GM12878 (cell line): Measurements from ENCODE around the gene TRIM63. TPM values are rescaled to one million over a fixed set of nuclear protein-coding genes. Genes with fewer than 3 reads are reported as not detected.
"Not testable (repeated sequence)": the region's sequence is repeated elsewhere in the genome, so short reads cannot be mapped to it uniquely, and the experiment has no call there.

Experiments
- ATAC-seq: fragments of 200-7000 bp; cut with Tn5 transposase; 3 replicates; pipeline ENCODE4 v1.9.1; 2020; ENCODE audit warnings: mild to moderate bottlenecking, moderate library complexity
- BruUV-seq: library from RNA; stranded (reverse); fragments of 400-500 nt; replicated peaks from 2 replicates; lab custom pipeline; 2021; lab: Mats Ljungman, UMichigan
- CTCF ChIA-PET: fragments of 300-600 bp; sonication (Branson Sonifier 250); formaldehyde crosslinking; extraction: SDS; loops from one replicate; lab custom pipeline; 2021; ENCODE audit warnings: inconsistent platforms; lab: Yijun Ruan, JAX
- POLR2A ChIA-PET: fragments of 350-600 bp; formaldehyde crosslinking; extraction: SDS; loops from one replicate; lab custom pipeline; 2021; ENCODE audit warnings: inconsistent platforms; lab: Charles Lee
- RAD21 ChIA-PET: fragments of 300-600 bp; sonication (Branson Sonifier 250); formaldehyde crosslinking; loops from one replicate; lab custom pipeline; 2023; ENCODE audit warnings: antibody characterized with exemption; ENCODE audit not compliant: unreplicated experiment; lab: Charles Lee
- SMC1A ChIA-PET: fragments of 300-600 bp; sonication (Branson Sonifier 250); formaldehyde crosslinking; loops from one replicate; lab custom pipeline; 2023; ENCODE audit not compliant: unreplicated experiment, uncharacterized antibody; lab: Charles Lee
- DNase-seq: peaks from one replicate; pipeline ENCODE4 v3.0.0-alpha.2; 2011; ENCODE audit warnings: low read depth, low spot score
- FAIRE-seq: peaks from 3 replicates; lab custom pipeline; 2011; peaks lifted over from hg19 to GRCh38; lab: Jason Lieb, UNC
- H2AFZ ChIP-seq: 2 replicates; pipeline ENCODE4 v1.6.0; 2011; ENCODE audit warnings: low read depth, low read length, control low read depth; ENCODE audit not compliant: control insufficient read depth
- H3K27ac ChIP-seq: 2 replicates; pipeline ENCODE4 v1.5.1; 2011; ENCODE audit warnings: control low read depth; ENCODE audit not compliant: control insufficient read depth, insufficient read depth
- H3K27me3 ChIP-seq, 2 experiments: replicated peaks in 1 of 2; 2 replicates each; pipeline versions ENCODE4 v1.6.0 to v1.6.1; 2011; ENCODE audit warnings: low read length in 1 of 2; ENCODE audit not compliant: control insufficient read depth in 2 of 2, insufficient read depth in 2 of 2
- H3K36me3 ChIP-seq, 2 experiments: 2 replicates each; pipeline ENCODE4 v1.5.1; 2011; ENCODE audit warnings: low read length in 1 of 2; ENCODE audit not compliant: control insufficient read depth in 2 of 2, insufficient read depth in 2 of 2
- H3K4me1 ChIP-seq: 2 replicates; pipeline ENCODE4 v1.6.1; 2011; ENCODE audit warnings: mild to moderate bottlenecking, low read length, moderate library complexity, mixed read lengths; ENCODE audit not compliant: control insufficient read depth, insufficient read depth
- H3K4me2 ChIP-seq: 2 replicates; pipeline ENCODE4 v1.6.0; 2011; ENCODE audit warnings: control low read depth; ENCODE audit not compliant: control insufficient read depth, insufficient read depth
- H3K4me3 ChIP-seq: fragments of 200-600 bp; sonication (generic); 2 replicates; pipeline ENCODE4 v1.5.1; 2016
- H3K79me2 ChIP-seq: 2 replicates; pipeline ENCODE4 v1.6.0; 2011; ENCODE audit warnings: low read length; ENCODE audit not compliant: control insufficient read depth, insufficient read depth
- H3K9ac ChIP-seq: 2 replicates; pipeline ENCODE4 v1.8.0; 2011; ENCODE audit warnings: low read length, control low read depth, mixed read lengths; ENCODE audit not compliant: control insufficient read depth, insufficient read depth
- H3K9me3 ChIP-seq: replicated peaks from 3 replicates; pipeline ENCODE4 v1.5.1; 2011; ENCODE audit warnings: mild to moderate bottlenecking, low read length; ENCODE audit not compliant: control insufficient read depth, insufficient read depth
- H4K20me1 ChIP-seq: 2 replicates; pipeline ENCODE4 v1.6.0; 2011; ENCODE audit not compliant: control insufficient read depth, insufficient read depth
- MLLT1 ChIP-seq: fragments of 450-650 bp; IDR thresholded peaks from 2 replicates; pipeline ENCODE4 v1.6.1; 2016; ENCODE audit warnings: mild to moderate bottlenecking
- PKNOX1 ChIP-seq: fragments of 450-650 bp; IDR thresholded peaks from 2 replicates; pipeline ENCODE4 v1.6.1; 2016; ENCODE audit warnings: mild to moderate bottlenecking
- STAT1 ChIP-seq: fragments of 450-650 bp; conservative IDR thresholded peaks from 2 replicates; pipeline ENCODE4 v1.6.1; 2014; ENCODE audit warnings: antibody characterized with exemption, mild to moderate bottlenecking
- ZNF274 ChIP-seq: IDR thresholded peaks from one replicate; pipeline ENCODE4 v1.8.0; 2011; ENCODE audit not compliant: insufficient read length, insufficient read depth
- ZZZ3 ChIP-seq: IDR thresholded peaks from 2 replicates; pipeline ENCODE4 v1.6.1; 2011; ENCODE audit warnings: low read depth; ENCODE audit not compliant: control insufficient read depth, insufficient read length
- WGBS: methylation state at CpG from one replicate; pipeline ENCODE4 v1.1.6; 2016; ENCODE audit warnings: low lambda C conversion rate; ENCODE audit not compliant: insufficient replicate concordance, insufficient coverage; ENCODE audit errors: missing lambda C conversion rate; 5-methylcytosine and 5-hydroxymethylcytosine counted together
- in situ Hi-C: fragments of 300-500 bp; cut with MboI; formaldehyde crosslinking; loops from 9 replicates; pipeline ENCODE4 v1.14.3; 2018; ENCODE audit warnings: mixed read lengths
- intact Hi-C: fragments of 100-400 bp; cut with micrococcal nuclease; formaldehyde crosslinking; loops from one replicate; pipeline ENCODE4 v1.14.2; 2022; ENCODE audit not compliant: unreplicated experiment
- polyA plus RNA-seq, 11 experiments: library from polyadenylated mRNA; depleted of rRNA in 4 of 11; unstranded in 6 of 11; stranded (reverse) in 5 of 11; fragments of >200 nt; fragmentation: Nextera tagmentation in 4 of 11; fragmentation: Illumina TruSeq in 1 of 11; extraction: Ambion mirVana in 4 of 11; extraction: Trizol in 1 of 11; gene quantifications; 1 replicate in 1 of 11; 2 replicates in 10 of 11; pipeline versions ENCODE4 v1.2.1 to v1.2.3, GENCODE V29; 2011 to 2016; ENCODE audit warnings: inconsistent platforms in 2 of 11, missing spikeins in 2 of 11, low read depth in 1 of 11
- total RNA-seq, 4 experiments: library from RNA; depleted of rRNA in 3 of 4; stranded (reverse); fragments of >200 nt in 3 of 4; fragmentation: Illumina TruSeq in 1 of 4; extraction: Trizol in 1 of 4; gene quantifications; 2 replicates each; pipeline versions ENCODE4 v1.2.1 to v1.2.3, GENCODE V29; 2013 to 2021

Gene TRIM63
- total and polyA plus RNA-seq, 10 of the 15 experiments (the other 5 are each of a cell fraction or from before 2014, with no cell fraction given), result not detected

GRCh38 chr1:26094076-26094669 is 26.7 kb upstream of the TRIM63 start (continued):
- TF ChIP-seq PKNOX1 (no peak), ZNF274 (no peak), MLLT1 (no peak), ZZZ3 (no peak), STAT1 (no peak)

GRCh38 chr1:26093569-26093968 is 26.1 kb upstream of the TRIM63 start:
- BruUV-seq, H3K9me3 ChIP-seq, H3K36me3 ChIP-seq, H3K4me3 ChIP-seq, CTCF ChIA-PET, SMC1A ChIA-PET, H3K27me3 ChIP-seq, POLR2A ChIA-PET, H3K9ac ChIP-seq, H3K27ac ChIP-seq, FAIRE-seq, intact Hi-C loops, in situ Hi-C loops, H2AFZ ChIP-seq, H3K4me2 ChIP-seq, ATAC-seq, DNase-seq, H4K20me1 ChIP-seq, RAD21 ChIA-PET, H3K4me1 ChIP-seq, H3K79me2 ChIP-seq: not testable (repeated sequence)
- WGBS, result 13% methylated on average over 6 of the region's 6 CpGs
